GM12875 (cell line): ENCODE results near the gene FCRLB.

Experiments
- H3K4me3 ChIP-seq: one replicate; pipeline ENCODE4 v1.5.1; 2011; ENCODE audit warnings: low read depth, low read length, control low read depth
- TF ChIP-seq, protein P1 (sequence below): IDR thresholded peaks from 2 replicates; pipeline ENCODE4 v1.5.1; 2011; ENCODE audit warnings: low read depth, mild to moderate bottlenecking, control low read depth, inconsistent platforms, low read length, moderate library complexity, borderline replicate concordance; ENCODE audit not compliant: insufficient read depth

FCRLB gene

DNA sequence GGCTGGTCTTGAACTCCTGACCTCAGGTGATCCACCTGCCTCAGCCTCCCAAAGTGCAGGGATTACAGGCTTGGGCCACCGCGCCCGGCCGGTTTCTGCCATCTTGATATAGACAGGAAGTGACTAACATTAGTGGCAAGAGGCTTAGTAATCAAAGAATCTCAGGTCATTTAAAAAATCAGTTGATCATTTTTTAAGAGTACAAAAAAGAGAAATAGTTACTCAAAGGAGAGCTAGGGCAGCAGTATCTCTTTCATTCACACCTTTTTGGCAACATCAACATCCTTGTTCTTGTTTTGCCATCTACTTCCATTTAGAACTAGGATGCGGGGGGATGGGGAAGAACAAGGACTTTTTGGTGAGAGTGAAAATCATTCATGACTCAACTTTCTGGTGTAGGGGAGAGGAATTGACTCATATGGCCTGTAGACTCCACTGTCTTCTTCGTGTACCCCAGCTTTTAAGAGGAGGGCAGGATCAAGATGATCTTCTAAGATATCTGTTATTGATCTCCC is 8.8 kb downstream of the FCRLB start:
- H3K4me3 ChIP-seq: no peak overlapping the region
- TF ChIP-seq, protein P1, sequence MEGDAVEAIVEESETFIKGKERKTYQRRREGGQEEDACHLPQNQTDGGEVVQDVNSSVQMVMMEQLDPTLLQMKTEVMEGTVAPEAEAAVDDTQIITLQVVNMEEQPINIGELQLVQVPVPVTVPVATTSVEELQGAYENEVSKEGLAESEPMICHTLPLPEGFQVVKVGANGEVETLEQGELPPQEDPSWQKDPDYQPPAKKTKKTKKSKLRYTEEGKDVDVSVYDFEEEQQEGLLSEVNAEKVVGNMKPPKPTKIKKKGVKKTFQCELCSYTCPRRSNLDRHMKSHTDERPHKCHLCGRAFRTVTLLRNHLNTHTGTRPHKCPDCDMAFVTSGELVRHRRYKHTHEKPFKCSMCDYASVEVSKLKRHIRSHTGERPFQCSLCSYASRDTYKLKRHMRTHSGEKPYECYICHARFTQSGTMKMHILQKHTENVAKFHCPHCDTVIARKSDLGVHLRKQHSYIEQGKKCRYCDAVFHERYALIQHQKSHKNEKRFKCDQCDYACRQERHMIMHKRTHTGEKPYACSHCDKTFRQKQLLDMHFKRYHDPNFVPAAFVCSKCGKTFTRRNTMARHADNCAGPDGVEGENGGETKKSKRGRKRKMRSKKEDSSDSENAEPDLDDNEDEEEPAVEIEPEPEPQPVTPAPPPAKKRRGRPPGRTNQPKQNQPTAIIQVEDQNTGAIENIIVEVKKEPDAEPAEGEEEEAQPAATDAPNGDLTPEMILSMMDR: no peak

DNA sequence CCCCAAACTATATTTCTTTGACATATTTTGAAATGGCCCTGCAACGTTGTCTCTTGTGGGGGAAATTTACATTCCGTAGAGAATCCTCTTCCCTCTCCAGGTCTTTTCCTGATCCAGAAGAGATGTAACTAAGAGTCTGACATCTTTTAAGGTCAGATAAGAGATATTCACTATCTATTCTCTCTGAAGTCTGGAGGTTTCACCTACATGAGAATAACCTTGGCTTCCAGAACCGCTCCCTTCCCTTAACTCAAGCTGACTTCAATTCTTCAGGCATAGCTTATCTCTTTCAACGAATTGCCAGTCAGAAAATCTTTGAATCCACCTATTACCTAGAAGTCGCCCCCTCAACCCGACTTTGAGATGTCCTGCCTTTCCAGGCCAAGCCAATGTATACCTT is 9.9 kb downstream of the FCRLB start:
- no peak overlapping the region for H3K4me3 ChIP-seq
- TF ChIP-seq, protein P1: no peak

DNA sequence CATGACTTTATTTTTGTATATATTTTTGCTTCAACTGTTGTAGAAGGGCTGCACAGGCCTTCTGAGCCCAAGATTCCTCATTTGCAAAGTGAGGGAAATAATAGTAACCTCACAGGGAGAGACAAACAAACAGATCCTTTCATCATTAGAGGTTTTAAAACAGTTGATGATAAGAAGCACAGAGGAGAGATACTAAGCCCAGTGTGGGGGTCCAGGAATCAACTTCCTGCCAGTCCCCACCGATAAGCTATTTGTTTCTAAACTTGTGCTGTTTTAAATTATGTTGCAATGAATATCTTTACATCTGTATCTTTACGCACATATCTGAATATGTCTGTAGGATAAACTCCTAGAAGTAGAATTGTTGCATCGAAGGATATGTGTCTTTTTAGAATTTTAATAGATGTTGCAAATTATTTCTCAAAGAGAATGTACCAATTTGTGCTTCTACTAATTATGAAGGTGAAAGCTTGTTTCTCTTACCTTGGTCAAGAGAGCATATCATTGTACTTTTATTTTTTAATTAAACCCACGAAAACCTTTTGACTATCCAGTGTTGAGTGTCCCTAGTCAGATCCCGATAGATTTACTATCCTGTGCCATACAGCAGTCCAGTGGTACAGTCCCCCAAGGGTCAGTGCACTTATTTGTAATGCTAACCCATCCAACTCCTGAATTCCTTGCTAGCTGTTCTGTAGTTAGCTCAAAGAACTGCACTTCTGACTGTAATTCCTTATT is 10.8 kb downstream of the FCRLB start:
- TF ChIP-seq, protein P1: no peak
- no peak overlapping the region for H3K4me3 ChIP-seq

DNA sequence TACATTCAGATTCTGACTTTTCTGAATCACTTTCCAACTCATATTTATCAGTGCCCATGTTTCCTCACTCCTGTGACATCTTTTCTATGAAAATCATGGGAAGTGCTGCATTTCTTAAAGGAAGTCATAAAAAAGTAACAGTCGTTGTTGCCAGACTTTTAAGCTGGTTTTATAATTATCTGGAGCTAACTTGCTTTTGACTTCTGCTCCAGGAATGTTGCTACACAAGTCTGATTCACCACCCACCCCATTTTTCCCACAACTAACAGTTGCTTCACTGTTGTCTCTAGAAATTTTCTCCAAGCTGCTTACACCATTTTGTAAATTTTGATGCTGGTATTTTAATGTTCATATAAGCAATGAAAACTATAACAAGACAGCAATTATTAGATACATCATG is 12.2 kb downstream of the FCRLB start:
- no peak overlapping the region for H3K4me3 ChIP-seq
- TF ChIP-seq, protein P1: no peak

DNA sequence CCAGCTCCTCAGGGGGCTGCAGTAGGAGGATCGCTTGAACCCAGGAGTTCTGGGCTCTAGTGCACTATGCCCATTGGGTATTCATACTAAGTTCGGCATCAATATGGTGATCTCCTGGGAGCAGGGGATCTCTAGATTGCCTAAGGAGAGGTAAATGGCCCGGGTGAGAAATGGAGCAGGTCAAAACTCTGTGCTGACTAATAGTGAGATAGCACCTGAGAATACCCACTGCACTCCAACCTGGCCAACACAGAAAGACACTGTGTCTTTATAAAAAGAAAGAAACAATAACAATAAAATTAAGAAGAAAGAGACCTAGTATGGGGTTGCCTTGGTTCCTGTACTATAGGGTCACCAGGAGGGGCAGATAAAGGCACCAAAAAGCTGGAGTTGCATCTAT is 14.5 kb downstream of the FCRLB start:
- TF ChIP-seq, protein P1: no peak

DNA sequence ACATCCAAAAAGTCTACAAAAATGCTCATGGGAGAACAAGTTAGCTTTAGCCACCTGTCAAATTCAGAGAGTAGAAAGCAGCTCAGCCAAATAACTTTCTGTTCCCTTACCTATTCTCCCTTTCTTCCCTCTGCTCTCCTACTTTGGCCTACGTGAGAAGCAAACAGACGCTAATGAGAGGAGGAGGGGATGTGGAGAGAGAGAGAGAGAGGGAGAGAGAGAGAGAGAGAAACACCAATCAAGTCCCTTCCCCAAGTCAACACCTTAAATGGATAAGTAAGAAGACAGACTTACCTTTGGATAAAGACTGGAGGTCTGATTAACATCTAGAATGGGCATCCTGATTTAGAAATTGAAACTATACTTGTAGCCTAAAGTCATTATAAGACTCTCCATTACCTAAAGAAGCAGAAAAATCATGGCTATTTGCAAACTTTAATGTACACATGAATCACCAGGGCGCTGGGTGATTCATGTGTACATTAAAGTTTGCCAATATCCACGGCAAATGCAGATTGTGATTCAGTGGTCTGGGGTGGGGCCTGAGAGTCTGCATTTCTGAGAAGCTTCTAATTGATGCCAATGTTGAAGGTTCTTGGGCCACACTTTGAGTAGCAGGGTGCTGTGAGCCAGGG is 15.1 kb downstream of the FCRLB start:
- H3K4me3 ChIP-seq: no peak overlapping the region
- TF ChIP-seq, protein P1: no peak

More for the DNA sequence above, 14.5 kb downstream of the FCRLB start:
- no peak overlapping the region for H3K4me3 ChIP-seq

DNA sequence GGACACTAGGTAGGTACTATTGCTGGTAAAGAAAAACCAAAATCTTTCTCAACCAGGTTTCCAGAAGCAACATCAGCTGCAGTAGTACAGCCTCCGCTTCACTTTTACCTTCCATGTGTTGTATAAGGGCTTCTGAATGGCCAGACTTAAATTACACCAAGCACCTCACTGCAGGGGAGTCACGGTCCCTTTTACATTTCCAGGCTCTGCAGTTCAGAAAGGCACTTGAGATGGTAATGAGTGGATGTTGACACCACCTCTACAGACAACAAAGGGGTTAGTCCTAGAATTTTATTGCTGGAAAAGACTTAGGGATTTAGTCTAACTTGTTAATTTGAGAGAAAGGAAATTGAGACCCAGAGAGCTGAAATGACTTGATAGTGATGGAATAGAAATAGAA is 16.3 kb downstream of the FCRLB start:
- TF ChIP-seq, protein P1: no peak
- no peak overlapping the region for H3K4me3 ChIP-seq
